Glutamatergic neuron (in vitro differentiated cells): ENCODE results near the gene DCDC2C. TPM values are rescaled to one million over a fixed set of nuclear protein-coding genes. Genes with fewer than 3 reads are reported as not detected.

Experiments
- DNase-seq: peaks from one replicate; pipeline ENCODE4 v3.0.0; 2022
- H3K27ac Mint-ChIP-seq: one replicate; pipeline ENCODE4 v1.8.0; 2020; ENCODE audit warnings: mild to moderate bottlenecking, mixed read lengths, inconsistent platforms; ENCODE audit not compliant: unreplicated experiment
- H3K27me3 Mint-ChIP-seq: one replicate; pipeline ENCODE4 v1.8.0; 2020; ENCODE audit warnings: mild to moderate bottlenecking, moderate library complexity, mixed read lengths, inconsistent platforms; ENCODE audit not compliant: unreplicated experiment
- H3K36me3 Mint-ChIP-seq: one replicate; pipeline ENCODE4 v1.8.0; 2020; ENCODE audit warnings: mild to moderate bottlenecking, mixed read lengths, inconsistent platforms; ENCODE audit not compliant: unreplicated experiment
- H3K4me1 Mint-ChIP-seq: one replicate; pipeline ENCODE4 v1.8.0; 2020; ENCODE audit warnings: mild to moderate bottlenecking, low read depth, mixed read lengths, inconsistent platforms; ENCODE audit not compliant: unreplicated experiment
- H3K4me3 Mint-ChIP-seq: one replicate; pipeline ENCODE4 v1.8.0; 2020; ENCODE audit warnings: mild to moderate bottlenecking, mixed read lengths, inconsistent platforms; ENCODE audit not compliant: unreplicated experiment
- H3K9me3 Mint-ChIP-seq: one replicate; pipeline ENCODE4 v1.8.0; 2020; ENCODE audit warnings: mild to moderate bottlenecking, moderate library complexity, mixed read lengths, inconsistent platforms; ENCODE audit not compliant: unreplicated experiment
- CTCF ChIP-seq: fragments of 200-600 bp; sonication (generic); IDR thresholded peaks from one replicate; pipeline ENCODE4 v1.5.0; 2021; ENCODE audit not compliant: partially characterized antibody, unreplicated experiment
- total RNA-seq: library from RNA; stranded (reverse); fragmentation: NEBNext Ultra II Directional; extraction: Animal tissue kit (Norgen Biotek cat#: 25700); gene quantifications from one replicate; pipeline ENCODE4 v1.2.1, GENCODE V29; 2021; ENCODE audit not compliant: unreplicated experiment

The DCDC2C gene
- total RNA-seq, 1 donor from 2014 or later: not detected

DNA sequence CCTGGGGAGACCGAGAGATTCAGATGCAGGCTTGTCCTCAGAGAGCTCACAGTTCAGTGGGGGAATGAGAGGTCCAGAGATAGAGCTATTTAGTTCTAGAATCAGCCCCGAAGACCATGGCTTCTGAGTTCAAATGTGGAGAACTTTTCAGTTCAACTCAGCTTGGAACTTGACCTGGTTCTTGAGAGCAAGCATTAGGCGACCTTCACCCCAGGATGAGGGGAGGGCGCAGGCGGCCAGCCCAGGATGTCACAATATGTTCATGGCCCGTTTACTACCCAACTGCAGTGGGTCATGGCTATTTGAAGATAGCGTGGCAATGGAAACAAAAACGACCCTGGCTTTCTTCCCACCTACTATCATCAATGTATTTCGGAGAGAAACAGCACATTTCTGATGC, 33.8 kb downstream of the DCDC2C start:
- peaks cover 8% of the 10 kb centered on the region for H3K4me1 Mint-ChIP-seq
- no peak for DNase-seq
- TF ChIP-seq CTCF: no peak
- no peak overlapping the region for H3K27ac Mint-ChIP-seq
- no peaks in the 10 kb centered on the region for H3K36me3 Mint-ChIP-seq
- no peaks in the 10 kb centered on the region for H3K27me3 Mint-ChIP-seq
- no peaks in the 10 kb centered on the region for H3K9me3 Mint-ChIP-seq
- H3K4me3 Mint-ChIP-seq: no peak overlapping the region

DNA sequence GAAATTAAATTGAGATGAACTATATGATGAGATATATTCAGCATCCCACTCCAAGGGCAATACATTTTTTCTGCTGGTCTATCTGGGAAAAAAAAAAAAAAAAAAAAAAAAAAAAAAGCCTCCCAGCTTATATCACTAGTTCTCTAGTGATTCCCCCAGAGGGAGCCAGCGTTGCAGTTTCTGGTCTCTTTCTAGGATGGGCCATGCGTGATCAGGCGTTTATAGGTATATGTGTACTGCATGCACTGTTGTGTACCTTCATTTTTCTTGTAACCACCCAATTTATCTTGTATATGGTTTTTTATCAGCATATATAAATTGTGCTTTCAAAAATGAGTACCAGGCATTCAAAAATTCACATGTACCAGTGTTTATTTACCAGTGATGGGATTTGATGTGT, 35.1 kb downstream of the DCDC2C start:
- Mint-ChIP-seq H3K27me3 (no peaks in the 10 kb centered on the region), H3K27ac (no peak overlapping the region), H3K4me3 (no peak overlapping the region), H3K4me1 (peaks cover 4% of the 10 kb centered on the region), H3K36me3 (no peaks in the 10 kb centered on the region), H3K9me3 (peaks cover 1% of the 10 kb centered on the region)
- peak; percentile 52 for DNase-seq
- TF ChIP-seq CTCF: no peak

GRCh38 chr2:3739313-3739712, 35.9 kb downstream of the DCDC2C start:
- Mint-ChIP-seq H3K27ac (no peak overlapping the region), H3K4me1 (peaks cover 4% of the 10 kb centered on the region), H3K36me3 (no peaks in the 10 kb centered on the region), H3K4me3 (no peak overlapping the region), H3K9me3 (peaks cover 2% of the 10 kb centered on the region), H3K27me3 (peaks cover 1% of the 10 kb centered on the region)
- no peak for TF ChIP-seq CTCF
- DNase-seq: no peak

- Mint-ChIP-seq H3K27ac (no peak overlapping the region), H3K4me3 (no peak overlapping the region), H3K9me3 (peaks cover 2% of the 10 kb centered on the region), H3K27me3 (peaks cover 1% of the 10 kb centered on the region), H3K36me3 (no peaks in the 10 kb centered on the region), H3K4me1 (peaks cover 4% of the 10 kb centered on the region)
- DNase-seq: no peak
- no peak for TF ChIP-seq CTCF
Measured at GRCh38 chr2:3741396-3741795, 38.0 kb downstream of the DCDC2C start.

- DNase-seq: no peak
- H3K4me1 Mint-ChIP-seq: peaks cover 4% of the 10 kb centered on the region
- no peak overlapping the region for H3K4me3 Mint-ChIP-seq
- H3K9me3 Mint-ChIP-seq: peaks cover 2% of the 10 kb centered on the region
- H3K36me3 Mint-ChIP-seq: no peaks in the 10 kb centered on the region
- no peak for TF ChIP-seq CTCF
- H3K27ac Mint-ChIP-seq: no peak overlapping the region
- H3K27me3 Mint-ChIP-seq: peaks cover 1% of the 10 kb centered on the region
Measured at GRCh38 chr2:3741867-3742602, 38.7 kb downstream of the DCDC2C start.
